GM12891 (cell line): ENCODE results near the gene NINL.

ENCODE experiments used
- DNase-seq: peaks from one replicate; pipeline ENCODE4 v3.0.0; 2011; ENCODE audit warnings: low spot score; ENCODE audit not compliant: insufficient read length
- FAIRE-seq: peaks from 2 replicates; lab custom pipeline; 2011; peaks lifted over from hg19 to GRCh38; lab: Jason Lieb, UNC
- PAX5 ChIP-seq: IDR thresholded peaks from 2 replicates; pipeline ENCODE4 v1.6.1; 2011; ENCODE audit warnings: low read length, moderate library complexity, mild to moderate bottlenecking; ENCODE audit not compliant: insufficient read depth, severe bottlenecking
- POLR2A ChIP-seq: IDR thresholded peaks from 2 replicates; pipeline ENCODE4 v1.6.1; 2011; ENCODE audit warnings: low read depth, low read length, control low read depth
- POLR2AphosphoS5 ChIP-seq: IDR thresholded peaks from 2 replicates; pipeline ENCODE4 v1.6.1; 2011; ENCODE audit warnings: low read depth, low read length, control low read depth
- POU2F2 ChIP-seq: IDR thresholded peaks from 2 replicates; pipeline ENCODE4 v1.6.1; 2011; ENCODE audit warnings: low read depth, mild to moderate bottlenecking, control low read depth, low read length, moderate library complexity
- SPI1 ChIP-seq: IDR thresholded peaks from 2 replicates; pipeline ENCODE4 v1.6.1; 2011; ENCODE audit warnings: low read depth, low read length, control low read depth
- TAF1 ChIP-seq: IDR thresholded peaks from 2 replicates; pipeline ENCODE4 v1.6.1; 2011; ENCODE audit warnings: low read depth, low read length, control low read depth

The NINL gene

DNA sequence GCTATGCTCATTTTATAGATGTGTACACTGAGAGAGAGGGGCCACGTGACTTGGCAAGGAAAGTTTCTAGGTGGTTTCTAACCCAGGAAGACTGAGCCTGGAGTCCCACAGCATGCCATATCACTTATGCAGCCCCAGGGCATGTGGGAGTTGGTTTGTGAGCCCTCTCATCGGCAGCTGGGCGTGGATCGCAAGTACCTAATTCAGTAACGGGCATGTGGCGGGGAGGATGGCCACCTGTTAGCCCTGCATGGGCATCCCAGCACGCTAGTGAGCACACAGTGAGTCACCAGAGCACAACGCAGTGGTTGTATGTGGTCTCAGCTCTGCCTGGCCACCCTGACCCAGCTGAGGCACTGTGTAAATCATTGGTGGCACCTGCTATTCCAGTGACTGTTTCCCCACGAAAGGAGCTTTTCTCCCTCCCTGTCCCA is 88.3 kb downstream of the NINL start:
- DNase-seq = no peak
- TF ChIP-seq TAF1 (no peak), SPI1 (no peak), POLR2A (no peak), PAX5 (no peak), POLR2AphosphoS5 (no peak), POU2F2 (no peak)
- FAIRE-seq = no peak

DNA sequence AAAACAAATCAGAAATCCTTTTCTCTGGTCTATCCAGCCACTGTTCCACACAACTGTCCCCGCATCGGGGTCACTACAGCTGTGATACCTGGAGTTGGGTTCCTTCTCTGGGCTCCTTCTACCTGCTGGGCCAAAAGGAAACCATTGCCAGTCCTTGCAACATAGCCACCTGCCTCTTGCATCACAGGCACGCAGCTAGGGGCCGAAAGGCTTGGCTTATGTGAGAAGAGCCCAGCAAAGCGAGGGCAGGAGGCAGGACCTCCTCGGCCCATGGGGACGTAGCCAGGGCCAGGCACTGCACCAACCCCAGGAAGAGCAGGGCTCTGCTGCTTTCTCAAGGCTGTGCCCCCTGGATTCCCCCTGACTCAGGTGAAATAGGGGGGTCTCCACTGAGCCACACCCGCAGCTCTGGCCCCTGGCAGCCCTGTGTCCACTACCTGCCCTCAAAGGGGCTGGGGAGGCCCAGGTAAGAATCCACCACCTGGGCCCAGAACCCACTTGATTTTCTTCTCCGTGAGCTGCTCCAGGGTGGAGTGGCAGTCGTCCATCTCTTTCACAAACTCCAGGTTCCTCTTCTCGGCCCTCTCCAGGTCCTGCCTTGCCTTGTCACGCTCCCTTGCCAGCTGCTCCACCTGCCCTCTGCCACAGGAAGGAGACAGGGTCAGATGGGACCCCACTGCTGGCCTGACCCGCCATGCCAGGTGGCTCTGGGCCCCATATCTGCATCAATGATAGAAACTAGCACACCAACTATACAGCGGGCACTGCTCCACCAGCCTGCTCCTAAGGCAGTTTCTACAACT is 89.0 kb downstream of the NINL start:
- DNase-seq (no peak), FAIRE-seq (no peak)
- no peak for TF ChIP-seq POLR2AphosphoS5
- TF ChIP-seq TAF1 = no peak
- no peak for TF ChIP-seq PAX5
- TF ChIP-seq POU2F2 = no peak
- no peak for TF ChIP-seq SPI1
- TF ChIP-seq POLR2A = no peak

DNA sequence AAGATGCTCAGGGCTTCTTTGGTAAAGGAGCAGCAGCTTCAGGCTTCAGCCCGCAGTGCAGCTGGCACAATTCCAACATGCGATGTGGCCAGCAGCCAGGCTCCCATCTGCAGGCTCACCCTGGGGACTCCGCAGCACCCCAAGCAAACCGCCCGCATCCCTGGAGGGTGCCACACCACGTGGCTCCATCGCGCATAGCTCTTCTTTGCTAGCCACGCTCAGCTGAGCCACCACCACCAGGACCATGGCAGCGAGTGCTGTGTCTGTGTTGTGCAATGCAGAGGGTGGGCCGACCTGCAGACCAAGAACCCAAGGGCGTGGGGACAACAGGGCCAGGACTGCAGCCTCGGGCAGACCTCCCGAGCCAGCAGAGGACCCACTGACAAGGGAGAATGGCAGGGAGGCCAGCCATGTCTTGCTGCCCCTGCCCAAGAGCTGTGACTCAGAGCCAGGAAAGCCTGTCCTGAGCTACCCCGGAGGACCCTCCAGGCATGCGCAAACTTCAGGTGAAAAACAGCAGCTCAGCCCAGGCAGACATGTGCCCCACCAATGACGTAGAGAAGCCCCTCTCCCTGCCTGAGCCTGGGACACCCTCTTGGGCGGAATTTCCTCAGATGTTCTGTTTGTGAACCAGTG is 90.0 kb downstream of the NINL start:
- FAIRE-seq = no peak
- no peak for TF ChIP-seq SPI1
- TF ChIP-seq POU2F2 = no peak
- no peak for TF ChIP-seq TAF1
- no peak for TF ChIP-seq PAX5
- TF ChIP-seq POLR2A = no peak
- TF ChIP-seq POLR2AphosphoS5 = no peak
- DNase-seq = no peak

DNA sequence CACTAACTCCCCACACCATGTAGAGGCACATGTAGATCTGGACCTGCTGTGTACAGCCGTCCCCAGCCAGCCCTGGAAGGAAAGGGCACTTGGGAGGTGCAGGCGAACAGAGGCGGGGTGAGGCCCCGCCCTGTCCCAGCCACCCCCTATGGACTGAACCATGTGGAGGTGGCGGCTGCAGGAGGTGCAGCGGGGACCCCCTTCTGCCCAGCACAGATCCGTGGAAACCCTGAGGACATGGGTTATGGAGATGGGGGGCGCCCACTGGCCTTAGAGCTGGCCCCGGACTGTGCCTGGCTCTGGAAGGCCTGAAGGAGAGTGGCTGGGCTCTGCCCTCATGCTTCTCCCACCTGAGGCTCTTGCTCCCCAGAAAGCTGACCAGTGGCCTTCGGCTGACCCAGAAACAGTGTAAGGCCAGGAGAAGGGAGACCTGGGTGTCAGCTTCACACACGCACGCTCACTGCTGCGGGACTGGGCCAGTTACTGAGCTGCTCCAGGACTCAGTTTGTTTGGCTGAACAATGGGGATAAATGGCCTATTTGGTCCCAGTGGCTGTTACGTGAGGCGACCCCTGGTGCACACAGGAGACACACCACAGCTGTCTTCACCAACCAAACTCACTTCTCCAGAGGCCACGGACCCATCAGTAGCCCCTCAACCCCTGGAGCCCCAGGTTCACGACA is 90.7 kb downstream of the NINL start:
- TF ChIP-seq POLR2A (no peak), PAX5 (no peak), POU2F2 (no peak), SPI1 (no peak), POLR2AphosphoS5 (no peak), TAF1 (no peak)
- FAIRE-seq = no peak
- no peak for DNase-seq

DNA sequence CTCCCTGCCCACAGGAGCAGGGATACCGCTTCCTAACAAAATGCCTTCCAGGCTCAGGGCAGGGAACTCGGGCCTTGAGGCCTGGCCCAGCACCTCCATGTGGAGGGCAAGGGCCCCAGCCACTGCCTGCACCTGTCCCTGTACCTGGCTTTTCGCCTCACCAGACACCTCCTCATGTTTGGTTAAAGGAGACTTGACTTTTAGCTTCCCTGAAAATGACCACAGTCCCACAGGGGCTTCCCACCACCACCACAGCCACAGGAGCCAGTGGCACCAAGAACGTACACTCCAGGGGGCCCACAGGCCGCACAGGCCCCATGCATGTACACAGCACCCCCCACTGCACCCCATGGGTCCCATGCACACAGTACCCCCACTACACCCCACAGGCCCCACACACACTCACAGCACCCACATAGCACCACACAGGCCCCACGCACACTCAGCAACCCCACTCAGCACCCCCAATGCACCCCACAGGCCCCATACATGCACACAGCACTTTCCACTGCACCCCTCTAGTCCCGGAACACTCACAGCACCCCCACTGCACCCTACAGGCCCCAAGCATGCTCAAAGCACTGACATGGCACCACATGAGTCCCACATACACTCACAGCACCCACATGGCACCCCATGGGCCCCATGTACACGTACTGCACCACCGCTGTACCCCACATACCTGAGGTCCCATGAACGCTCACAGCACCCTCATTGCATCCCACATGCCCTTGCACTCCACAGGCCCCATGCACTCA is 91.4 kb downstream of the NINL start:
- no peak for FAIRE-seq
- DNase-seq = no peak

DNA sequence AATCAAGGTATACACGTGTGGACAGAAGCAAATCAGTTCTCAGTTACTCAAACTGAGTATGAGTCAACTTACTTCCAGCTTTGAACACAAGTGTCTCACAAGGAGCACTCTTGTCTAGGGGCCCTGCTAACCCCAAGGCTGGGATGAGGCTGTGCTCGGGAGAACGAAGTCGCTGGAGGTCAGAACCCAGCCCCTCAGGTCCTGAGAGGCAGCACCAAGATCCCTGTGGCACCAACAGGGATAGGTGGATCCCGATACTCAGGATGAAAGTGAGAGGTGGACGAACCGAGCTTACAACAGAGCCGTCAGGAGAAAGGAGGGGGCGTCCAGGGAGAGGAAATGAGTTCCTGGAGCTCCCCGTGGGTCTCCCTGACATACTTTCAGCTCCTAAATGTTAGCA is 92.2 kb downstream of the NINL start:
- no peak for TF ChIP-seq TAF1
- TF ChIP-seq POLR2AphosphoS5 = no peak
- no peak for TF ChIP-seq POU2F2
- no peak for TF ChIP-seq SPI1
- no peak for TF ChIP-seq PAX5
- TF ChIP-seq POLR2A = no peak
- no peak for FAIRE-seq
- no peak for DNase-seq

More for the DNA sequence above, 91.4 kb downstream of the NINL start:
- TF ChIP-seq SPI1 (no peak), PAX5 (no peak), TAF1 (no peak), POLR2AphosphoS5 (no peak), POLR2A (no peak), POU2F2 (no peak)

DNA sequence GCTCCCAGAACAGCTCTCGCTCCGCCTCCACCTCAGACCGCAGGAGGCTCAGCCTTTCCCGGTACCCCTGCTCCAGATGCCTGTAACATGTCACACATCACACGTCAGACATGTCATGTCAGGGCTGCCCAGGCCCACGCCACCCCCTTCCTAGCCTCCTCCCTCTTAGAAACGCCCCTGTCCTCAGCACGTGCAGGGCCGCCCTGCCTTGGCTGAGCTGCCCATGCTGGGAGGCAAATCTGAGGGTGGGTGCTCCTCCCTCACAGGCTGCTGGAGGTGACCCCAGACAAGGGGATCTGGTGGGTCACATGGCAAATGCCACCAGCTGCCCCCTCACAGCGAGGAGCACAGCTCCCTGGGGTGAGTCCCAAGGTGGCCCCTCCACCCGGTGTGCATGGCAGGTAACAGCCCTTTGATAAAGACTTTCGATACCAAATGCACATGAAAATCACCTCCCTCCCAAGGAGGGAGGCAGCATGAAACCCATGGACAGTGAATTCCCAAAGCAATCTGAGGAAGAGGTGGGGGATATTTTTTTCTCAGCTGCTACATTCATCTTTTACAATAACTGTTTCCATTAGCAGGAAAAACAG is 93.8 kb downstream of the NINL start:
- FAIRE-seq = no peak
- TF ChIP-seq PAX5 (no peak), POU2F2 (no peak), TAF1 (no peak), POLR2A (no peak), SPI1 (no peak), POLR2AphosphoS5 (no peak)
- no peak for DNase-seq

DNA sequence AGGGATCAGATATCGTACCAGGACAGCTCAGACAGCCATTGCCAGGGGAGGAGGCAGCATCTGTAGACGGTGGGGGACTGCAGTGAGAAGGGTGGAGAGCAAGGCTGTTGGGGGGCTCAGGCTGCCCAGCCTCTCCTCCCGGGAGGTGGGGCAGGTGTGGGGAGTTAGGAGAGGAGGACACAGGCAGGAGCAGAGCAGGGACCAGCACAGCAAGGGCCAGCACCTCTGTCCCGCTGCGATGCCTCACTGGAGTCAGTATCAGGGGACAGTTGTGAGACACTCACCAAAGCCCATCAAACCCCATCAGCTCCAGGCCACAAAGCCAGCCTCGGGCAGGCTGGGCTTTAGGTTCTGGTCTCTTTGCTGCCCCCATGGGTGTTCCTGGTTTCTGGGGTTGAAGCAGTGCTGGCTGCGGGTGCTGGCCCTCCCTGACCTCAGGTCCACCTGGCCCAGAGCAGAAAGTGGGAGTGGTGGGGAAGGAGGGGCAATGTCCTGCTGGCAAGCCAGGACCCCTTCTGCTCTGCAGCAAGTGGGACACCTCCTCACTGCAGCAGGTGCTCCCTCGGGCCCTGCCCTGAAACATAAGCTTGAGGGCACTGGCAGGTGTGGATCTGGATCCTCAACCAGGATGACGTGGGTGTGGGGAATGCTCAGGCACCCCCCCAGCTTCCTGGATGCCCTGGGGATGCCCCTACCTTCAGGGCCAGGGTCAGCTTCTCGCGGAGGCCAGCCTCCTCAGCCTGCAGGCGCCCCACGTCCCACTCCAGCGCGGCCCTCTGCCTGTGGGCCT is 94.5 kb downstream of the NINL start:
- DNase-seq (no peak), FAIRE-seq (no peak)
- TF ChIP-seq POLR2AphosphoS5 (no peak), SPI1 (no peak), POU2F2 (no peak), TAF1 (no peak), POLR2A (no peak), PAX5 (no peak)
